NCI-H1105 (cell line): ENCODE data around the gene CCDC12.

ENCODE experiments used
- DNase-seq: peaks from one replicate; lab custom pipeline; 2025; lab: John Stamatoyannopoulos, UW

CCDC12 gene

DNA sequence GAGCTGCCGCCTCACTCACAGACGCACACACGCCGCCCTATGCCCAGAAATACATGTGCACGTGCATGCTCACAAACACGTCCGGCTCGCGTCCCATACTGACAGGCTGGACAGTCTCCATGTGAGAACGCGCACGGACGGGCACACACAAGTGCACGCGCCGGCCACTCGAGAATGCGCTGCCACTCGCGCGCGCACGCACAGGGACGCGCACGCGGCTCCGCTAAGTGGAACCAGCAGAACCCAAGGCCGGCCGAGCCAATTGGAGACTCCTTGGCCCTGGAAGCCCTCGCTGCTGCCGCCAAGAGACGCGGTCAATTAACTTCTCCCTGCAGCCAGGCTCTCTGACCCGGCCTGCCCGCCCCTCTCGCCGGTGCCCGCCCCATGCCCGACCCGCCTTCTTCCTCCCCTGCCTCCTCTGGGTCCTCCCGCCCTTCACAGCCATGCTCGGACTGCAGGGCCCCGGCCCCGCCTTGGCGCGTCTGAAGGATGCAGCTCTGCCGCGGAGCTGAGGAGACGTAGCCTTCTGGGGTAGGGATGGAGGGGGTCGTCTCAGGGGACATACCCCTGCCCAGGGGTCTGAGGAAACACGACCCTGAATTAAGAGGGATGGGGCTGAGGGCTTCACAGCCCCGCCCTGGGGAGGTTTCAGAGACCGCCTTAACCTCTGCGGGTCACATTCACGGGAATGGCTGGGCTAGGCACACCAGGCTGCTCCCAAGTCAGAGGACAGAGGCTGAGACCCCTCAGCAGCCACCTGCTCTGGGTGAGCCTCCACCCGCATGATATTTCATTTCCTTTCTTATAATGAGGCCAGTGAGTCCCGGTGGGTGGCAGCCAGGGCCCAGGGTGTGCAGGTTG is 84.0 kb downstream of the CCDC12 start:
- no peak for DNase-seq

DNA sequence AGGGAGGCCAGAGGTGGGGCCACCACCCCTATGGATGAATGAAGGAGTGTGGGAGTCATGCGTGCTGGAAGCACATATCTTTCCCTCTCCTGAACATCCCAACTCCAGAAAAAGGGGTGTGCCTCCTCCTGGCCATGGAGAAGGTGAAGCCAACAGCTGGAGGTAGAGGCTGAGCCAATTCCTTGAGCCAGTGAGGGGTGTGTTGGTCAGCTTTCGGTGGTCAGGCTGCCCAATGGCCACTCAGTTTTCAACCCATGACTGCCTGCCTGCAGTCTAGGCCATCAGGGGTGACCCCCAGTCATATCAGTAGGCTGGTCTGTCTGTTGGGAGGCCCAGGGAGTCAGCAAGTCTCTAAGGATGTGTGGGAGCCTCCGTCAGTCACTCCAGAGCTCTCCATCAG is 85.4 kb downstream of the CCDC12 start:
- no peak for DNase-seq

DNA sequence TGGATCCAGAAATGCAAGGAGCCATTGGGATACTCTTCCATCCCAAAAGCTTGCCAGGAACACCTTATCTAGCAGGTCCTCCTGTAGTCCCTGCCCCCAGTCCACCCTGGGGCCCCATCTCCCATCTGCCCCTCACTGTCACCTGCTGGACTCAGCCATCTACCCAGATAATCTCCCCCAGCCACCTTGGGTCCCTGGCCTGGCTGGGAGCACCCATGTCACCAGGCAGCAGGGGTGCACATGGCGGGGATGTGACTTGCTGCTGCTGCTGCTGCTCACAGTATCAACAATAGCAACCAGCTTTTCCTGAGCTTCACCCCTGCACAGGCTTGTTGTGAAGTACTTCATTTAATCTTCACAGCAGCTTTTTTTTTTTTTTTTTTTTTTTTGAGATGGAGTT is 86.4 kb downstream of the CCDC12 start:
- DNase-seq, result no peak

DNA sequence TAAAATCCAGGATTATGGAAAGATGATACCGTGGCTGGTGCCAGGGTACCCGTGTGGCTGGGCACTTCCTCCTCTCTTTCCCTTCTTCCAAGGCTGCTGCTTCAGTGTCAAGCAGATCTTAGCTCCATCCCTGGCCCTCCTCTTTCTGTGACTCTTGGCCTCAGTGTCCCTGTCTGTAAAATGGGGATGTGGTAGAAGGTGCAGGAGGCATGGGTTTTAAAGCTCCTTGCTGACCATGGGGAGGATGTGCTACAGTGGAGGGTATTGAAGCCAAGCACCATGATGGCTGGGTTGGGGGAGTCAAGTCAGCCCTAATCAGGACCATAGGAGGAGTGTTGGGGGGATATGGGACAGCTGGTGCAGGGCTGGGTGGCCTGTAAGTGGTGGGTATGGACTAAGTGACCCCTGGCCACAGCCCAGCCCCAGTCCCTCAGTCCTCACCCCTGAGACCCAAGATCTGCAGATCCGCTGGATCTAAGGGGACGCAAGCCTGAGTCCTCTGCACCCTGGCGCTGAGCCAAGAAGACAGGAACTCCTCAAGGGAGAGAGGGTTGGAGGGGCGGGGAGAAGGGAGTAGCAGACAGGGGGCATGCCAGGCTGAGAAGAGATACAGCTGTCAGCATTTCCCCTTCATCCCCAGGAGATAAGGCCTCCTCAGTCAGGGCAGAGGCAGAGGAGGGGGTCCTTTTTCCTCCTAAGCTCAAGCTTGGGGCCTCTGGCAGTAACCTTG is 87.0 kb downstream of the CCDC12 start:
- DNase-seq, result no peak

DNA sequence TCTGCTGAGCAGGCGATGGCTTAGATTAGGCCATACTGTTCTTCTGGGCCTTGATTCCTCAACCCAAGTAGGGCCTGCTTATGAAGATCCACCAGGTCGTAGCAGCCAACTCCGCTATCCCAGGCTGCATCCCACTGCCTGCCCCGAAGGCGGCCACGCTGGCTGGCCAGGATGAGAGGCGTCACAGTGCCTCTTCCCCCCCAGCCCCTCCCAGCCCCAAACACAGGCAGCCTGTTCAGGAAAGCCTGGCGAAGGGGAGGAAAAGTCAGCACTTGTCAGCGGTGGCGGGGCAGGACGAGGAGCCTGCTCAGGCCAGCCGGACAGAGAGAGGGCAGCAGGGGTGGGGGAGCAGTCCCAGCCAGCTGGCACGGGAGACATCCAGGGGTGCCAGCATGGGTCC is 87.8 kb downstream of the CCDC12 start:
- DNase-seq, result no peak

DNA sequence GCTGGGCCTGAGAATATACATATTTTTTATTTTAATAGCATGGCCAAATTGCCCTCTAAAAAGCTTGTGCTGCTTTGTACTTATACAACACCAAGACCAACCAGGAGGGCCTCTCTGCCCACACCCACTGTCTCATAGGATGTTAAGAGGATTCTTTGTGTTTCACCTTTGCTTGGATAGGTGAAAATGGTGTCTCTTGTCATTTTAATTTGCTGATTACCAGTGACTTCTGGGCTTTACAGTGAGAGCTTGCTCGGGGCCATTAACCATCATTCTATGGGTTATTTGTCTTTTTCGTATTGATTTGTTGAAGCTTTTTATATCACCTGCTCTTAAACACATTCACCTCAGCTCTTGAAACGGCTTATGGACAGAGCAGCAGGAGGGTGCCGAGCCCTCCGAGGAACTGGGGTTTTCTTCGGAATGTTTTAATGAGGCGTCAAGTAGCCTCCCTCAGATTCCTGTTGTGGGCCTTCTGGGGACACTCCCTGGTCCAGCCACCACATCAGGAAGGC is 88.5 kb downstream of the CCDC12 start:
- no peak for DNase-seq

DNA sequence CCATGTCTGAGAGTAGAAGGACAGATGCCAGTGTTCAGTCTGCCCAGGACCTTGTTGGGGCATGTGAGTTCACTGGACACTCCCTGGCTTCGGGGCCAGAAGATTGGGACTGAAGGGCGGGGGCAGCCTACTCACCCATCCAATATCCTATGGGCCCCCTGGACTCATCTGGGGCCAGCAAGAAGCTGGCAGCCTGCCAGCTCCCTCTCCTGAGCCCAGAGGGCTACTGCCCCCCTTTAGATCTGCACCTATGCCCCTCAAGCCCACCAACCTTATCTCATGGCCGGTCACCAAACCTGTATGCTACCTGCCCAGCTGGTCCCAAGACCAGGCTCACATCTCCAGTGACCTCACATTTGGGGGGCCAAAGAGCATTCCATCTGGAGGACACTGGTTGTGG is 90.9 kb downstream of the CCDC12 start:
- no peak for DNase-seq

DNA sequence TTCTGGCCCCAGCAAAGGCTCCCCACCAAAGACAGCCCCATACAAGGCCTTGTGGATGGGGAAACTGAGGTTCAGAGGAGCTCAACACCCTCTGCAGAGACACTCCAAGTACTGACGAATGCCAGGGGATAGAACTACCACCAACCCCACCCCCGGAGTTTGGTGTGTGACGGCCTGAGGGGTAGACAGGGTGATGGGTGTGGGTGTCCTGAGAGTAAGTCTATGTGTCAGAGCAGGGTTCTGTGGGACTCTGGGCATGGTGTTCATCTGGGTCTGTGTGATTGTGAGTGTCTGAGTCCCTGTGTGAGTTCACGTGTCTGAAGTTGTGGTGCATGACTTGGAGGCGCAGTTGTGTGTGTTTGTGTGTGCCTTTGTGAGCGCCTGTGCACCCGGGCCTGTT is 91.6 kb downstream of the CCDC12 start:
- DNase-seq, result no peak

DNA sequence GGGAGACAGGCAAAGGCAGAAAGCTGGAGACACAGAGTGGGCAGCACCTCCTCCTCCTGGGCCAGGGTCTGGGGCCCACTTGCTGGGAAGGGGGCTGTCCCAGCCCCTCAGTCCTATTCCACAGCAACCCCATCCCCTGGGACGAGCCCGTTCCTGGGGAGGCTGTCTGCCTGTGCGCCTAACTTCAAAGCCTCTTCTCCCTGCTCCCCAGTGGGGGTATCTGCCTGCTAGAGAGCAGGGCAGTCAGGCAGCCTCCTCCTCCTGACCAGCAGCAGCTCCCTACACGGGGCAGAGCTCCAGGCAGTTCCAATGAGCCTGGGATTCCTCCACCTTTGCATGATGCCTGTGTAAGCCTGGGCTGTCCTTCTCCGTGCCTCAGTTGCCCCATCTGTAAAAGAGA is 92.1 kb downstream of the CCDC12 start:
- no peak for DNase-seq

DNA sequence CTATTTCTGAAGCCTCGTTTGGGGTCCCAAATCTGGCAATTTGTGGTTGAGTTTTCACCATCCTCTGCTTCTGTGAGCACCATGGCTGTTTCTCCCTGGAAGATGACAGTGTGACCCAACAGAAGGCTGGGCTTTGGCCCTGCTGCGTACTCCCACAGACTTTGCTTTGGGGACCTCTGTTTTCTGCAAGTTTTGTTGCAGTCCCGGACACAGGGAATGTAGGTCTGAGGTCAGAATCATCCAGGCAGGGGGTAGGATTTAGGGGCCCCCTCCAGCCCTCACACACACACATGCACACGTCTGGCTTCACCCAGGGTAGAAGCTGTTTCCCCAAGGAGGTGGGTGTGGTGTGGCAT is 92.7 kb downstream of the CCDC12 start:
- DNase-seq, result no peak

DNA sequence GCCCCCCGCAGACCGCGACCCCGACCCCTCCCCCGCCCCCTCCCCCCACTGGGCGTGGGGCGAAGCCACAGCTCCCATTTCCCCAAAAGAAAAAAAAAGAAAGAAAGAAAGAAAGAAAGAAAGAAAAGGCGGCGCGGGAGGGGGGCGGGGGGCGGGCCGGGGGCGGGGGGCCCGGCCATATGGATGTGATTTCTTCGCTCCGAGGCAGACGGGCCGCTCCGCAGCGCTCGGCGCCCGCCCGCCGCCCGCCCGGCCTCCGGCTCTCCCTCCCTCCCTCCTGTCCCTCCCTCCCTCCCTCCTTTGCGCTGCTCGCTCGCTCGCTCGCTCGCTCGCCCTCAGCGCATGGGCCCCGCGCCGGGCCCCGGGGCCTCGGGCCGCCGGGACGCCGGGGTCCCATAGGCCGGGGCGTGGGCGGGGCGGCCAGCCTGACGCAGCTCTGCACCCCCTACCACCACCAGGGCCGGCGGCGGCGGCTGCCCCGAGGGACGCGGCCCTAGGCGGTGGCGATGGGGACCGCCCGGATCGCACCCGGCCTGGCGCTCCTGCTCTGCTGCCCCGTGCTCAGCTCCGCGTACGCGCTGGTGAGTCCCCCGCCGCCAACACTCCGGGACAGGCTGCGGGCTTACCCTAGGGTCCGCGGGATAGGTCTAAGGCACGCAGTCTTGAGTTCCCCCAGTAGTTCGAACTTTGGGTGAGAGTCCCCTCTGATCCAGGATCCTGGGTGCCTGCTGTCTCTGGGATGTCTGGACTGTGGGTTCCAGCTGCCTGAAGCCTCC is 93.3 kb downstream of the CCDC12 start:
- no peak for DNase-seq

DNA sequence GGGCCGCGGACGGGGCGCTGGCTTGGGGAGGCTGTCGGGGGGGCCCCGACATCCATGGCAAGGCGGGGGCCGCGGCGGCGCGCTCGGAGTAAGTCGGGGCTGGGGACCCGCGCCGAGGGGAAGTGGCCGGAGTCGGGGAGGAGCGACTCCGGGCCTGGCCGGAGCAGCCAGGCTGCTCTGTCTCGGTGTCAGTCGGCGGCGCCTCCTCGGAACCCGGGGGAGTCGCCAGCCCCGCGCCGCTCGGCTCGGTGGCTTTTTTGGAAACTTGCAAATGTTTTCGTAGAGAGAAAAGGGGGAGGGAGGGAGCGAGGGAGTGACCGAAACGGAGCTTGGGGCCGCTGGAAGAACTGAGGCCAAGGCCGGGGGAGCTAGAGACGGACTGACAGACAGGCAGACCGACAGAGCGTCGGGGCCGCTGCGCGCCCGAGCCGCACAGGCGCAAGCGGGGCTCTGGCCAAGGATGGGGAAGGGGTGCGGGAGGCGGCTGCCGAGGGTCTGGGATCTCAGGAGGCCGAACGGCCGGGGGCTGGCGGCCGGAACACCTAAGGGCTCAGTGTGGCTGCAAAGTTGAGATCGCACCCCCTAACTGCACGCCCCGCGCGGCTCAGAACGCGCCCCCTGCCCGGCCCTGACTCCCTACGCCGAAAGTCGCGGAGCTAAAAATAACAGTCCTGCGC is 94.0 kb downstream of the CCDC12 start:
- DNase-seq, result no peak

DNA sequence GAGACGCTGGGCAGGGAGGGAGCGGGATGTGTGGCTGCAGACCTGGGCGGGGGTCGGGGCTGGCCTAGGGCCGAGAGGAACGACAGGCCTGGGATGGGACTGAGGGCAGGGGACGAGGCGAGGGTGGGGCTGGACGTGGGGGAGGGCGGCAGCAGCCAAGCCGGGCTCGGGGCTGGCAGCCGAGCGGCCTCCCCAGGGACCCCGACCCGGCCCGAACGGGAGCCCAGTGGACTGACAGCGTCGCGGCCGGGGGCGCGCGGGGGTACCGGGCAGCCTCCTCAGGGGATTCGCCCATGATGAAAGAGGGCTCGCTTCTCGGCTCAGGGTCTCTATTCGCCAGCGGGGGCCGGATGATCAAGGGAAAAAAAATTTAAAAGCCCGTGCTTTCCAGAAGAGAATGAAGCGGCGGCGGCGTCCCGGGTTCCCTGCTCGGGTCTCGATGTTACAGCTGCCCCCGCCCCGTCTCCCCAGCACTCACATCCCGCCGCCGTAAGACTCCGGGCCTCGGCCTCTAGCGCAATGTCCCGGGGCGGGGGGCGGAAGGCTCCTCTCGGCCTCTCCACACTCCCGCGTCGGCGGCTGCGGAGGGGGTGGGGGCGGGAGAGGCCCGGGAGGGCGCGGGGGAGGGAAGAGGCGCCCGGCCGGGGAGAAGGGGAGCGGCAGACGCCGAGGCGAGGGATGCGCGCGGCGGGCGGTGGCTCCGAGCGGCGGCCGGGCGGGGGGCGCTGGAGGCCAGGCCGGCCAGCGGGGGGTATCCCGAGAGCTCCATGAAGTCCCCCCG is 94.8 kb downstream of the CCDC12 start:
- DNase-seq, result no peak

DNA sequence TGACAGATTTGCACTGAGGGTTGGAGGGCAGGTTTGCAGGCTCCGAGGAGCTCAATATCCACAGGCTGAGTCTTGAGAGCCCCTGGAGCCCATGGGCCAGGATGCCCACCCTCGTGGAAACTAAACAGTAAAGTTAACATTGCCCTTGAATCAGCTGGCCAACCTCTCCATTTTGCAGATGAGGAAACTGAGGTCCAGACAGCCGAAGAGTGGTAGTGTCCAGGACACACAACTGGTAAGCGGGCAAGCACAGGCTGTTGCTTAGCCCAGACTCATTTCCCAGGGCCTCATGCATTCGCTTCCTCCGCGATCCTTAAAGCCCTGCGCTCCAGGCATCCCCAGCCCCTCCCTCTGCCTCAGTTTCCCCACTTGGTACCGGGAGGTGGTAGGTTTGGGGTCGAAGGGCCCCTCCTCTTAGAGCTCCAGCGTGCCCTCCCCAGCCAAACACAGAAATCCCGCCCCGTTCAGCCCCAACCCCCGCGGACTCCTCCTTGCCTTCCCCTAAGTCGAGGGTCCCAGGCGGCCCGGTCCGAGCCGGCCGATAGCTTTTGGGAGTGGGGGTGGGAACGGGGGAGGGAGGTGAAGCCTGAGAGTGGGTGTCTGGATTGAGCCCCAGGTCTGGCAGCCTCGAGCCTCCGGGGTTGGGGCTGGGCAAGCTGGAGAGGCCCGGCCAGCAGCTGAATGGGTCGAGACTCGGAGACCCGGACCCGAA is 95.5 kb downstream of the CCDC12 start:
- no peak for DNase-seq

DNA sequence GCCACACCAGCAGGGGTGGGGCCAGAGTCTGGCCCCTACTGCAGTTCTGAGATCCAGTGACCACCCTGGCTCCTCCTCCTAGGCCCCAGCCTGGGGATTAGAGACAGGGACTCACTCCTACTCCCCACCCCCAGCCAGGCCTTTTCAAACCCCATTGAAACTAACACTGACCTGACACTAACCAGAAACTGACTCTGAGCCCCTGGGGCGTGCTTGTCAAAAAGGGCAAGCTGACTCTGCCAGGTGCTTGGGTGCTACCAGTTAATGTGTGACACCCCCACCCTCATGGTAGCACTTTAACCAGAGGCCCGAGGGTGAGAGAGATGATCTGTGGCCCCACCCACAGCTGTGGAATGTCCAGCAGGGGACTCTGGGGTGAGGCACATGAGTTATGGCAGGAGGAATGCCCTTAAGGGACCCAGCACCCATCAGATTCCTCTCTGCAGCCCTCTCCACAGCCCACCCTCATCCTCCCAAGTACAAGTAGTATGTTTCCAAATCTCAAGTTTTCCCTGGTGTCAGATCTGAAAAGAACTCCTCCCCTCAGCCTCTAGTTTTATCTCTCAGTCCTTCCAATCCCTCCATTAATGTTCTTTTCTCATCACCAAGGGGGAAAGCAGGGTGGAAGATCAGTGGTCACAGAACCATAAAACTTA is 97.6 kb downstream of the CCDC12 start:
- DNase-seq, result no peak

DNA sequence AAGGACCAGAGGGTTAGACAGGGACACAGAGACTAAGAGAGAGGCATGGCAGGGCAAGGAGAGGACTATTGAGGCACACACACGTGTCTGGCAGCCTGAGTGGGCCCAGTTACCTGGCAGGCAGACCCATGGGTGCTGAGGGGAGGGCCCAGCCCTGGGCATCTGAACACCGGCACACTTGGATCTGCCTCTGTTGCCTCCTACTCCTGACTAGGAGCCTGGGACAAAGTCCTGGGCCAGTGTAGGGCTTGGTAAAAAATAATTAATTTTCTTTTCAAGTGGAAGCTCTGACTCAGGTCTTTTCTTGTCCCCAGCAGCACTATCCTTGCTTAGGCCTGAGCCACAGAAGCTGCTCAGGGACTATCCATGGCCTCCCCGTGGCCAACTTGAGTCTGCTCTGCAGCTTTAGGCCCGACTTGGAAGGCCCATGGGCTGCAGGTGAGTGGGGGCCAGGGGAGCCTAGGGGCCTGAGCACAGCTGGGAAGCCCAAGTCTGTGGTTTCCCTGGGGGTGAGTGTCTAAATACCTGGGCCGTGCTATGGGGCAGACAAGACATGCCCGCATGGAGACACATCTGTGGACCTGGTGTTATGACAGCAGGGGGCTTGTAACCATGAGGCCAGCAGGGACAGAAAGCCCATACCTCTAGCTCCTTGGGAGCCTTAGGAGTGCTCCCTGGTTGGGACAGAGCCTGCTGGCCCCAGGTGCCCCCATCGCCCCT is 99.0 kb downstream of the CCDC12 start, which contains the start of gene PTH1R:
Gene PTH1R, plus strand, starts transcription at position 316 of the 720 bp plus-strand sequence. CDS start 5,839 bp downstream, outside the sequence.
- DNase-seq, result no peak

DNA sequence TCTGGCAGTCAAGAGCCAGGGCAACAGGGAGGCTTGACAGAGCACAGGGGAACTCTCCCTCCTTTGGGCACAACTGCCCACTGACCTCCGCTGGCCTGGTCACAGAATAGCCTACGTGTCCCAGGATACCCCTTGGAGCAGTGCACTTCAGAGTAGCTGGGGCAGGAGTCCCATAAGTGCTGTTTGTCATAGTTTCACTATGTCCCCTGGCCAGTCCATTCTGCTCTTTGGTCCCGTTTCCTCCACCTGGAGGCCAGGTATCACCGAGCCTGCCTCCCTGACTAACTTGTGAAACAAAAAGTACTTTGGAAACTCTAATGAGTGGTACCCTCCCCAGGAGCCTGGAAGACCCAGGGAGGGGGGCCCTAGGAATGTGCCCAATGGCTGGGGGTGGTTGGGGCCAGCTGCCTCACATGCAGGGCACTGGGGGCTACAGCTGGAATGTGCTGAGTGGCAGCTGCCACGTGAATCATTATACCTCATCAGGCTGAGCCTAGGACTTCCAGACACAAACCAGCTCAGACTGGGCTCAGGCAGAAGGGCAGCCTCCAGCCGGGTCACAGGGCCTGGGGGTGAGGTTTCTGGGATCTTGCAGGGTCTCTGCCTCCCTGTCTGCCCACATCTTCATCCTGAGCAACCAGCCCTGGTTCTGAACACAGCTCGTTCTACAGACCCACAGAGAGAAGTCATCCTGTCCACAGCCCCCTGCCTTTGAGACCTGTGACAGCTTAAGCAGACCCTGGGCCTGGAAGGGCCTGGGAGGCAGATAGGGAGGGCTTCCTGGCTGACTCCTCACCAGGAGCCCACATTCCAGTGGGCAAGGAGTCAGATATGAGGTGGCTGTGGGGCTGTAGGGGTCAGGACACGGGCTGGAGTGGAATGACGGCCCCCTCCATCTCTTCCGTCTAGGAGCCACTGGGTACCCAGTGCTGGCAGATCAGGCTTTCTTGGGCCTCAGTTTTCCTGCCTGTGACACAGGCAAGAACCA is 99.9 kb downstream of the CCDC12 start:
- no peak for DNase-seq

DNA sequence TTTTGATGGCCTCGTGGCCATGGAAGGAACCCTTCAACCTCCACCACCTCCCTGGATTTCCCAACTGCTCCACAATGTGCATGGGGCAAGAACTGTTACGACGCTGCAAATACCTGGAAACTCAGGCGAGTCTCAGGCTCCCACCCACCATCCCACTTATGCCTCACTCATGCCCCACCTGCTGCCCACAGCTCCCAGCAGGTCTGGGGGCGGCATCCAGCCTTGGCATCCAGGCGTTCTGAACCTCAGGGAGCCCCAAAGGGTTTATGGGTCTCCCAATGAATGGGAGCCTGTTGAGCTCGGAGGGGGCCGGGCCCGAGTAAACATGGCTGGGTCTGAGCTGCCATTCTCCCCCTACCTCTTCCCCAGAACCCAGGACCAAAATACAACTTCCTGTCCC is 101.0 kb downstream of the CCDC12 start:
- DNase-seq, result no peak
